ENCODE measurements around the gene VPREB3.

Gene VPREB3

DNA sequence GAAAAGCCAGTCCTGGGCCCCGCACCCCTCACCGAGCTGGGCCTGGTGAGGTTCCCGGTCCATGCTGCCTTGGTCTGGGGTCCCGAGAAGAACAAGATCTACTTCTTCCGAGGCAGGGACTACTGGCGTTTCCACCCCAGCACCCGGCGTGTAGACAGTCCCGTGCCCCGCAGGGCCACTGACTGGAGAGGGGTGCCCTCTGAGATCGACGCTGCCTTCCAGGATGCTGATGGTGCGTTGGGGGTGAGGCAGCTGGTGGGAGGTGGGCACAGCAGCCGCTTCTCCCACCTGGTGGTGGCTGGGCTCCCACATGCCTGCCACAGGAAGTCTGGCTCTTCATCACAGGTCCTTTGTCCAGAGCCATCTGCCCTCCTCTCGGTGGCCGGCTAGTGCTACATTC is 28.0 kb upstream of the VPREB3 start:
- DNase-seq: no peak

DNA sequence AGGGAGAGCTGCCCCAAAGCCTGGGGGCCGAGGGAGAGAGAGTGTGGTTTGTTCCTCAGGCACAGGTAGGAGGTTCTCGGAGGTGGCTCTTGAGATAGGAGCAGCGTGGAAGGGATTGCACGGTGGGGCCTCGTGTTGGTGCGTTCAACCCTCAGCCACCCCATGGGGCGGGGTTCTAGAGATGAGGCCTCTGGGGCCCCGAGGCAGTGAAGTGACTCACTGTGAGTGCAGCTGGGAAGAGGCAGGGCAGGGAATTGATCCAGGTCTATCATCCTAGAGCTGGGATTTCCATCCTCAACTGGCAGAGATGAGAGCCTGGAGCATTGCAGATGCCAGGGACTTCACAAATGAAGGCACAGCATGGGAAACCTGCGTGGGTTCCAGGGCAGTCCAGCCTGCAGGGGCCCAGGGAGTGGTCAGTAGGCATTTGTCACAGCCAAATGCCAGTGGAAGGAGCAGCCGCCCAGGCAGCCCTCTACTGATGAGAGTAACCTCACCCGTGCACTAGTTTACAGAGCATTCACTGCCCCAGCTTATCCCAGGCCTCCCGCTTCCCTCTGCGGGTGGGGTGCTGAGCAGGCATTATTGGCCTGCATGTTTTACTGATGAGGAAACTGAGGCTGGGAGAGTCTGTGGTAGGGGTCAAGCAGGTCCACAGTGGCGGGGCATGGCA is 27.4 kb upstream of the VPREB3 start:
- DNase-seq: no peak

DNA sequence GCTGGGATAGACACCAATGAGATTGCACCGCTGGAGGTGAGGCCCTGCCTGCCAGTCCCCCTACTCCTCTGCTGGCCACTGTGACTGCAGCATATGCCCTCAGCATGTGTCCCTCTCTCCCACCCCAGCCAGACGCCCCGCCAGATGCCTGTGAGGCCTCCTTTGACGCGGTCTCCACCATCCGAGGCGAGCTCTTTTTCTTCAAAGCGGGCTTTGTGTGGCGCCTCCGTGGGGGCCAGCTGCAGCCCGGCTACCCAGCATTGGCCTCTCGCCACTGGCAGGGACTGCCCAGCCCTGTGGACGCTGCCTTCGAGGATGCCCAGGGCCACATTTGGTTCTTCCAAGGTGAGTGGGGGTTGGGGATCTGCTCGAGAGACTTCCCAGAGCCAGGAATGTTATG is 26.8 kb upstream of the VPREB3 start:
- no peak for DNase-seq

DNA sequence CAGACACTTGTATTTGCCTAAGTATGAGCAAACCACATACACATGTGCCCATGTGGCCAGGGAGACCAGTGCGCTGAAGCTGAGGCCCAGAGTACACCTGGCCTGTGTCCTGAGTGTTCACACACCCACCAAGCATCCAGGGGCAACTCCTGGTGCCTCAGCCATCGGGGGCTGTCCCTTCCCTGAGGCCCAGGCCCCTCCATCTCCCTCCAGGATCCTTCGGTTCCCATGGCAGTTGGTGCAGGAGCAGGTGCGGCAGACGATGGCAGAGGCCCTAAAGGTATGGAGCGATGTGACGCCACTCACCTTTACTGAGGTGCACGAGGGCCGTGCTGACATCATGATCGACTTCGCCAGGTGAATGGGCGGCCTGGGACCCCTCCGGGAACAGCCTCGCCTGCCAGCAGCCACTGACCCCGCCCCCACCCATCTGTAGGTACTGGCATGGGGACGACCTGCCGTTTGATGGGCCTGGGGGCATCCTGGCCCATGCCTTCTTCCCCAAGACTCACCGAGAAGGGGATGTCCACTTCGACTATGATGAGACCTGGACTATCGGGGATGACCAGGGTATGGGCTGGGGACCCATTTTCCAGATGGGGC is 26.0 kb upstream of the VPREB3 start:
- no peak for DNase-seq

DNA sequence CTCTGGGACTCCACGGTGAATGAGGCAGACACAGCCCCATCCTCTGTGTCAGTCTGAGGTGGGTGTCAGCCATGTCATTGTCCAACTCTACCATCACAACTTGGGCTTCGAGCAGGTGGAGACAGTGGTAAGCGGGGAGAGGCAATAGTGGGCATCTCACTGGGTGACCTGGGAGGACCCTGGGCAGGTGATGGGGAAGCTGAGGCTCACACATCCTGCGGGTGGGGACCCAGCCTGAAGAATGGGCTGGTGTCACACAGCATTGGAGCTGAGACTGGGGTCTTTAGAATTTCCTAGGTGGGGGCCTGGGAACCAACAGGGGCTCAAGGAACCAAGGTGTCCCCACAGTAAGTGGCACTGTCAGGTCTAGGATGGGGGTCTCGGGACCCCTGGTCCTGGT is 25.5 kb upstream of the VPREB3 start:
- DNase-seq: no peak

DNA sequence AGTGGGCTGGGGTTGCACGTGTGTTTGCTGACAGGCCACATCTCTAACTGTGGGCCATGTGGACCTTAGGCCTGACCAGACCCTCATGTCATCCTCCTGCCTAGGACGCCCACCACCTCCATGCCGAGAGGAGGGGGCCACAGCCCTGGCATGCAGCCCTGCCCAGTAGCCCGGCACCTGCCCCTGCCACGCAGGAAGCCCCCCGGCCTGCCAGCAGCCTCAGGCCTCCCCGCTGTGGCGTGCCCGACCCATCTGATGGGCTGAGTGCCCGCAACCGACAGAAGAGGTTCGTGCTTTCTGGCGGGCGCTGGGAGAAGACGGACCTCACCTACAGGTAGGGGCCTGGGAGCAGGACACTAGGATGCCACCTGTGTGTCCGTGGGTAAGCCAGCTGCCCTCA is 24.9 kb upstream of the VPREB3 start:
- DNase-seq: no peak

DNA sequence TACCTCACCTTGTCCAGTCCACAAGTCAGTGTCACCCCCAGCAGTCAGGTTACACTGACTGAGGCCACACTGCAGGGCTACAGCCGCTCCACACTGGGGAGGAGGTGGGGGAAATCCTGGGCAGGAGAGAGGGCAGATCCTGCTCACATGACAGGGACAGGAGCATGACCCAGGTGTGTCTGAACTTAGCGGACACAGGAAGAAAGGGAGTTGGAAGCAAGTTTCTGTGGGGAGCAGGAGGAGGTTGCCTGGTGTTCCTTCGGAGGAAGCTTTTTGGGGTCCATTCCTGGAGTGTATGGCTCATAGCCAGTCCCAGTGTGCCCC is 24.3 kb upstream of the VPREB3 start:
- no peak for DNase-seq

DNA sequence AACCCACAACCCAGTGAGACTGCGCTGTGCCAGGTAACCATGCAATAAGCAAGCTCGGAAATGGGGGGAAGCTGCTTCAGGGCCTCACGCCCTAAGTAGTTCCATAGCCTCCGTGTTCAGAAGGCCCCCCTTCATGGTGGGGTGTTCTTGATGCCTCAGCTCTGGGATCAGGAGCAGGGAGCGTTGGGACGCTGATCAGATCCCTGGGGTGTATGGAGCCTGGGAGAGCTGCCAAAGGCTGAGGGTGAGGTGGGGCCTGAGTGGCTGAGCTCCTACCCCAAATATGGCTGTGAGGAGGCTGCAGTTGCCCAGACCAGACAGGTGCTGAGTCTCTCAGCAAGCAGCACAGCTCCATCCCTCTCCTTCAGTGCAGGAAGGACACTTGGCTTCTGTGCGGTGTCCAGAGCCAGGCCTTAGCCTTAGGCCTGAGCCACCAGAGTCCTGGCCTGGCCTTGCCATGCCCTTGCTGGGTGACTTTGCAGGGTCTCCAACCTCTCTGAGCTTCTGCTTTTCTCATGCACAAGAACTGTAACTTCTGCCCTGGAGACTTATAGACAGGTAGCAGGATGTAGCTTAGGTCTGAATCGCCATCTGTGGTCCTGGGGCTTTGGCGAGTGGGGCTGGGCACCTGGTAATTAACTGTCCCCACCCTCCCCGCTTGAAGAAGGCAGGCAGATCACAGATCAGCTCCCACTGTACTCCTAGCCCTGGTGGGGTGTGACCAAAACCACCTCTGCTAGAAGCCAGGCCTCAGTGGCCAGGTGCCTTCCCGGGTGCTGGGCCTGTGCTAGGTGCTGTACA is 23.8 kb upstream of the VPREB3 start:
- peak; percentile 1 for DNase-seq

DNA sequence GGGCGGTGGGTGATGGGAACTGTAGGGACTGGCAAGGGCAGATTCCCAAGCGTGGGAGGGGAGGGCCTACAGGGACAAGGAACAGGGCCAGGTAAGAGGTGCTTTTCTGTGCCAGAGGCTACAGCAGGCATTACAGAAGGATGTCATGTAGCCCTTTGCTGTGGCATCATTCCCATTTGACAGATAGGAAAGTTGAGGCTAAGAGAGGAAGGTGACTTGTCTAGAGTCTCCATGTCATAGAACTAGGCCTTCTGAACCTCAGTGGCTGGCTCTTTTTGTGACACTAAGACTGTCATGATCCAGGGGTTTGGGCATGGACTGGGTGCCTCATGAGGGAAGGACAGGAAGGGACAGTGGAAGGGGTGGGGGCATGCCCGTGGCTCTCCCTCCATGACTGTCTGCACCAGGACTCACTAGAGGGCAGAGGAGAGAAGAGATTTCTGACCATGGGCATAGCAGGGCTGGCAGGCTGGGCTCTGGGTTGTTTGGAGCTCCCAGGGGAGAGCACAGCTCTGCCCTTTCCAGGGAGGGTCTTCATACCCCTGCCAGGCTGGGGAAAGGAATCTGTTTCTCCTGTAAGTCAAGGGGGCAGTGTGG is 21.7 kb upstream of the VPREB3 start:
- DNase-seq: no peak

DNA sequence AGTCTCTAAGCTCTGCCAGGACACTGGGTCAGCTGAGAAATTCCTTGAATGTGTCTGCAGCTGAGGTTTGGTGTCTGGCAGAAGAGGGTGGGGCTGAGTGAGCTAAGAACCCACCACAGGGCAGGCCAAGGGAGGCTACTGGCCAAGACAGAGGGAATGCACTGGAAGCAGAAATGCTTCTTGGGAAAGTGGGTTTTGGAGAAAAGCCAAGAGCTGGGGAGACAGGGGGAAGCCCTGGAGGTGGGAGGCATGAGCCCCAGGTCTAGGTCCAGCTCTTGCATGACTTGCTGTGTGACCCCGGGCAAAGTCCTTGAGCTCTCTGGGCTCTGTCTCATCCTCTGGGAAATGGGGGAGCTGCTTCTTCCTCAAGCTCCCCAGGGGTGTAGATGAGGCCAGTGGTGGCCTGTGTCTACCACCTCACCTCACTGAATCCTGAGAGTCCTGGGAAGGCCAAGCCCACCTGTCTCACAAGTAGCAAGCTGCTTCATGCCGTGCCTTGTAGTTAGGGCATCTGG is 20.8 kb upstream of the VPREB3 start:
- no peak for DNase-seq

DNA sequence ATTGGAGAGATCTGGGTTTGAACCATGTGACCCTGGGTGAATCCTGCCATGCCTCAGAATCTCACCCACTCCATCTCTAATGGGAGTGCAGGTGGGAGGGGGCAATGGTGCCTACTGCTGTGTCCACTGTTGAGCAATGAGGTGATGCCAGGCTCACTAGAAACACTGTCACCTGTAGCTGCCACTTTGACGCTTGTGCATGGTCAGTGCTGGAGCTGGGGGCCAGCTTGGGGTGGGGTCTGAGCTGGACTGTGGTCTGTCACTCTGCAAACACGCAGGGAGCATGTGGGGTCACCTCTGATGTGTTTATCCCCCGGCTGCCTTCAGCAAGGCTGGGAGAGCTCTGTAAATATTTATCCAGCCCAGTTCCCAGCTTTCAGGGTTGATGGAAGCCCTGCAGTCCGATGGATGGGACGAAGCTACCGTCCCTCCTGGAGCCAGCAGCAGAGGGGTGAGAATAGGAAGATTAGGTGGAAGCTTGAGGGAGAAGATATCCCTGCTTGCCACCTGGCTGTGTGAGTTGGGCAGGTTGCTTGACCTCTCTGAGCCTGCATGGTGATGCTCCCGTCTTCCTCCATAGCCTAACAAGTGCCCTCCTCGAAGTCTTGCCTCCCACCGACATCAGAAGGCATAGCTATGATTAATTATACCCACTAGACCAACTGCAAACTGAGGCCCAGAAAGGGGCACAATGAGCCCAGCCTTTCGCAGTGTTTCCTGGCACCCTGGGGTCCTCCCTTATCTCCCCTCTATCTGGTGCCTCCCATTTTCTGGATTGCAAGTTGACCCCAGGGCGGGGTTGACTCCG is 20.1 kb upstream of the VPREB3 start:
- no peak for DNase-seq

DNA sequence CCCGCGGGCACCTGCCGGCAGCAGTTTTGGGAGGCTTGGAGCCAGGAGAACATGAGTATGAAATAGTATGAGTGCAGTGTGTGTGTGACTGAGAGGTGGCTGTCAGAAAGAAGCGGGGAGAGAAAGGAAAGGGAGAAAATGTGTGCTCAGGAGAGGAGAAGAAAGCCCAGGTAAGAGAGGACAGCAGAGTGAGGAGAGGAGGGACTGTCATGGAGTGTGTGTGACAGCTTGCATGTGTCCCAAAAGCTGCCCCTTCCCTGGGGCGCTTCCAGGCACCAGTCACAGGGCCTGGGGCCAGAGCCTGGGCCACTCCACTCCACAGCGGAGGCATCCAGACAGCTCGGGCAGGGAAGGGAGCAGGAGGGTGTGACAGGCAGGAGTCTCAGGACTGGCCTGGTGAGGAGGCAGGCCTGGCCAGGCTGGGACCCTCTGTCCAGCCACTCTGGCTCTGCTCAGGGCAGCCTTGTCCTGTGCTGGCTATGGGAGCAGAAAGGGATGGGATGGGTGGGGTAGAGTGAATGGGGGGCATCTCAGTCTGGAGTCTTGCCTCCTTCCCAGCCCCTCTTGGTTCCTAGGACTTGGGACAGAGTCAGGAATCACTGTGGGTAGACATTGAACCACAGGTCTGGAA is 19.4 kb upstream of the VPREB3 start:
- no peak for DNase-seq

DNA sequence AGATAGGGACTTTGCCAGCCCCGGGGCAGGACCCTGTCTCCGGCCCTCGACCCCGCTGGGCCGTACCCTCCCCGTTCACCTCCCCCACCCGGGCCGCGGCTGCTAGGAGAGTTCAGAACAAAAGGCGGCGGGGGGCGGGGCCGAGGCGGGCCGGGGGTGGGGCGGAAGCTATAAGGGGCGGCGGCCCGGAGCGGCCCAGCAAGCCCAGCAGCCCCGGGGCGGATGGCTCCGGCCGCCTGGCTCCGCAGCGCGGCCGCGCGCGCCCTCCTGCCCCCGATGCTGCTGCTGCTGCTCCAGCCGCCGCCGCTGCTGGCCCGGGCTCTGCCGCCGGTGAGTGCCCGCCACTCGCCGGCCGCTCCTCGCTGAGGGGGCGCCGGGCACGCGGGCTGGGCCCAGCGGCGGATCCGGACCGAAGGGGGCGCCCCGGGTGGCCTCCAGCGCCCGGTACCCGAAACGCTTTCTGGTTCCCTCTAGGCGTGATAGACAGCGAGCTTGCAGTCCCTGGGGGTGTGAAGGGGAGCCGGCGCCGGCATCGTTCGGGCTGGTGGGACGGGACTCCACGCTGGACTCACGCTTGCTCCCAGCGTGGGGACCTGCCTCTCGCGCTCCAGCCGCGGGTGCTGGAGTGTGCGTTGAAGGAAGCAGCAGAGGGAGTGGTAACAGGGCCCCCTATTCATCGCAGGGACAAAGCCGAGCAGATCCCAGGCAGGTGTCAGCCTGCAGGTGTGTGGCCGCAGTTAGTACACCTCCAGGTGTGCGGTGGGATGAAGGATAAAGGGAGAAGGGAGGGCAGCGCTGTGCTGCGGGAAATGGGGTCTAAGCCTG is 18.6 kb upstream of the VPREB3 start, which contains the start of gene MMP11:
Gene MMP11 (plus strand): TSS at position 201 of the 825 bp plus-strand sequence. CDS start 22 bp downstream, at position 223.
- DNase-seq: peak; percentile 63

DNA sequence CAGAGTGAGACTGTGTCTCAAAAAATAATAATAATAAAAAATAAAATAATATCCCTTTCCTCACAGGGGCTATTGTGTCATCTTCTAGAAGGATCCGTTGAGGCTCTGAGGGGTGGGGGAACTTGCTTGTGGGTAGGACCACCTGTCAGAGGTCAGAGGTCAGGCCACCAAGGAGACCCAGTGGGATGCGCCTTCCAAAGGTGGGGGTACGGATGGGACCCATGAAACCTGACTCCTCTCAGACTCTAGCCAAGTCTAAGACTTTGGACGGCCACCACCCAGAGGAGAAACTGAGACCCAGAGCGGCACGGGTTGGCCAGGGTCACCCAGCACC is 18.1 kb upstream of the VPREB3 start:
- DNase-seq: no peak

DNA sequence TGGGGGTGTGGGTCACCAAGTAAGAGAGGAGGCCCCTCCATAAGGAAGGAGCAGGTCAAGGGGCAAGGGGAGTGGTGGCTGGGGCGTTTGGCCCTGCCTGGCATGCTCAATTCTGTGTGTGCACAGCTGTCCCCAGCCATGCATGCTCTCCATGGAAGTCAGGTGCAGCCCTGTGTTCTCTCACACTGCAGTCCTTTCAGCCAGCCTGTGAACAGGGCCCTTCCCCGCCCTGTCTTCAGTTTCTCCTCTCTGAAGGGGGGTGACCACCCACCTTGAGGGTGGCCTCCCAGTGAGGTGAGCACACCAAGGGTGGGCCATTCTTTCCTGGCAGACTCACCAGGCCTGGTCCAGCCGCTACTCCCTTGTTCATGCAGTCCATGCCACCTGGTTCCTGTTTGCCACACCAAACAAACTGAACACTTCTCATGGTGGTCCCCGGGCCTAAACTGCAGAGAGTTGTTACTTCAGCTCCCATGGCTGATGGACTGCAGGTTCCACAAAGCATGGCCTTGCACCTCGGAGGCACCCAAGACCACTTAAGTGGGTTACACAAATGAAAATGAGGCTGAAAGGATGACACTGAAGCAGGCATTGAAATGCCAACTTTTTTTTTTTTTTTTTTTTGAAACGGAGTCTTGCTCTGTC is 15.2 kb upstream of the VPREB3 start:
- DNase-seq: no peak

DNA sequence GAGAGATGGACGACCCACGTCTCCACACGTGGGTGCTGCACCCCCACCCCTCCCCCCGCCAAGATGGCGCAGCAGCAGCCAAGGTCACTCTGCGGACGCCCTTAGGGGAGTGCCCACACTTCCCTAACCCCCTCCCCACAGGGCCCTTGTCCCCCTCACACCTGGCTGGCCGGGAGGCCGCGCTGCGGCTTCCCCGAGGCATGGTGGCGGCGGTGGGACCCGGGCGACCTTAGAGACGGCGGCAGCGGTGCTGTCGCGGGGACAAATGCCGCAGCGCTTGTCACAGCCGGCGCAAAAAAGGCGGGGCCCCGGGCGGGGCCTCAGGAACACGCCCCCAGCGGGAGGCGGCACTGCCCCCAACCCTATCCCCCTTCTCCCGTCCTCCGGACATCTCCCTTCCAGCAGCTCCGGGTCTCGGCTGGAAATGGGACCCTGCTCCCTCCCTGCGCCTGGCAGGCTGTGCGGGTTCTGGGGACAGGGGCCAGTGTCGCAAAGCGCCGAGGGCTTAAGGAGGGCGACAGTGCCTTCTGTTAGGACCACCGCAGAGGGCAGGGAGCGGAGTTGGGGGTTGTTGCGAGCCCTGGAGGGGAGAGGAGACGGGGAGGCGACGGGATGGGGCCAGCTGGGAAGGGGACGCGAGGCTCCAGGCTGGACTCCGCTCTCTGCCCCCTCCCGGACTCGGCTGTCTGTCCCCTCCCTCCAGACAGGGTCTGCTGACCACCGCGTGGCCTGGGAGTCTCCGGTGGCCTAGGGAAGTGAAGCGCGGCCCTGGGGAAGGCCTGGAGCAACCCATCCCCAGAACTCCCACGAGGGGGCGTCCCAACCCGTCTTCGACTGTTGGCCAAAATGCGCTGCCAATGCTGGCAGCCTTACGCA is 13.7 kb upstream of the VPREB3 start, which contains the start of gene CHCHD10:
Gene CHCHD10 (minus strand): TSS at position 300 of the 876 bp plus-strand sequence. CDS start 98 bp downstream, at position 202.
- DNase-seq: peak; percentile 63

DNA sequence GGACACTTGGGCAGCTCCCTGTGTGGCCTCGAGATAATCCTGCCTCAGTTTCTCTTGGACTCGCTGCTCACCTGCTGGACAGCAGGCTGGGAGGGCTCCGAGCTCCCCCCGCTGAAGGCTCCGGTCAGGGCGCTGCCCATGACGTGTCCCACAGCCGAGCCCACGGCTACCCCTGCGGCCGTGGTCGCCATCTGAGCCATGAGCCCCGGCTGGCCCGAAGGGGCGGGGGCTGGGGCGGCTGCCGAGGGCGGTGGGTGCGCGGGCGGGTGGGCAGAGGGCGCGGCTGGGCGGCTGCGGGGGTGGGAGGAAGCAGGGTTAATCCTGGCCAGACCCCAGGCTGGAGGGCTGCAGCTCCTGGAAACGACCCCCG is 13.1 kb upstream of the VPREB3 start:
- DNase-seq: no peak

DNA sequence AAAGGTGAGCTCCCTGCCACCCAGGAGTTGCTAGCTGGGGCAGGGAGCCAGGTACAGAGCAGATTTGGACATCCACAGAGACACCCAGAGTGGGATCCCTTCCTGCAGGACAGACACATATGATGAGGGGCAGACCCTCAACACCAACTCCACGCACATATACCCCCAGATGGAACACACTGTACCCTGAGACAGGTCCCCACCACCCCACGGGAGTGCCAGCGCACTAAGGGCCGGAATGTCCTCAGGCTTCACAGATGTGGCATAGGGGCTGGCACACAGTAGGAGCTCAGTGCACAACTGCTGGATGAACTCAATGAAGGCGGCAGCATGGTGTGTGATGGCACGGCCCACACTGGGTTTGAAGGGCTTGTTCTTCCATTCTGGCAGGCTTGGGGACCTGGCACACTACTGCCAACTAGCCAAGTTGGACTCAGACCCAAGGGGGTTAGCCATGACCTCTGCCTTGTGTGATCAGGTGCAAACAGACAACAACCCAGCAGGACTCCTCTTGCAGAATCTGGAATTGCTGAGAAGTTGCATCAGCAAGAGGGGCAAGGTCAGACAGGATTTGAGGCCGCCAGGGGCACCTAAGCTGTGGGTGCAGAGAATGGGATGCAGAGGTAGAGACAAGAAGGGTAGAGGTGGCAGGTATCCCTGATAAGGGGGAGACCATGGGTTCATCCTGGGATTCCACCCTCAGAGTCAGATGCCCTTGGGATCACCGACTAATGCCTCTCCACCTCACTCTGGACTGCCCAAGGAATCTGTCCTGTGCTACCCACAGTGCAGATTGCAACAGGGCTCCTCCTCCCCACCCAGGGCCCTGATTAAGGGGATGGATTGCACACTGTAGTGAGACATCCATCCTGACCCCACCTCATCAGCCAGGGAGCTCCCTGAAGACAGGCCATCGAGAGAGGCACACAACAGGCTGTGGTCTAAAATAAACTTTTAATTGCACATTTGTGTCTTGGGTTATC is 11.0 kb upstream of the VPREB3 start:
- no peak for DNase-seq

DNA sequence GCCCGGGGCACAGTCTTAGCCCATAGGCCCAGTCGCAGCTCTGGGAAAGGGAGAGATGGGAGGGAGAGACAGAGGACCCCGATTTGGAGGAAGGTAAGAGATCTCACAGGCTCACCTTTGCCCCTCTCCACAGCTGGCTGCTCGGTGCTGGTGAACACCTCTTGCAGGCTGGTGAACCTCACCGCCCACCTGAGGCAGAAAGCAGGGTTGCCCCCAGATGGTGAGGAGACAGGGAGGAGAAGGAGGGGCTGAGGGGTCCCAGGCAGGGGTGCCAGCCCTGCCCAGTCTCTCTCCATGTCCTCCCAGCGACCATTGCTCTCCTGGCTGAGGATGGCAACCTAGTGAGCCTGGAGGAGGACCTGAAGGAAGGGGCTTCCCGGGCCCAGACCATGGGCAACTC is 9.7 kb upstream of the VPREB3 start:
- DNase-seq: no peak
